A549 treated with DMSO at 1 μM for 4 hours (cell line): ENCODE measurements around the gene CHMP4B. TPM values are rescaled to one million over a fixed set of nuclear protein-coding genes. Genes with fewer than 3 reads are reported as not detected.

Source experiments
- total RNA-seq: library from RNA; stranded (reverse); fragments of 200-300 nt; extraction: Qiagen RNA extraction; gene quantifications from 5 replicates; pipeline ENCODE4 v1.2.3, GENCODE V29; 2022; ENCODE audit warnings: low read depth

The CHMP4B gene, protein sequence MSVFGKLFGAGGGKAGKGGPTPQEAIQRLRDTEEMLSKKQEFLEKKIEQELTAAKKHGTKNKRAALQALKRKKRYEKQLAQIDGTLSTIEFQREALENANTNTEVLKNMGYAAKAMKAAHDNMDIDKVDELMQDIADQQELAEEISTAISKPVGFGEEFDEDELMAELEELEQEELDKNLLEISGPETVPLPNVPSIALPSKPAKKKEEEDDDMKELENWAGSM
- total RNA-seq = 168 to 185 TPM (median 179 TPM) in 5 replicates

DNA sequence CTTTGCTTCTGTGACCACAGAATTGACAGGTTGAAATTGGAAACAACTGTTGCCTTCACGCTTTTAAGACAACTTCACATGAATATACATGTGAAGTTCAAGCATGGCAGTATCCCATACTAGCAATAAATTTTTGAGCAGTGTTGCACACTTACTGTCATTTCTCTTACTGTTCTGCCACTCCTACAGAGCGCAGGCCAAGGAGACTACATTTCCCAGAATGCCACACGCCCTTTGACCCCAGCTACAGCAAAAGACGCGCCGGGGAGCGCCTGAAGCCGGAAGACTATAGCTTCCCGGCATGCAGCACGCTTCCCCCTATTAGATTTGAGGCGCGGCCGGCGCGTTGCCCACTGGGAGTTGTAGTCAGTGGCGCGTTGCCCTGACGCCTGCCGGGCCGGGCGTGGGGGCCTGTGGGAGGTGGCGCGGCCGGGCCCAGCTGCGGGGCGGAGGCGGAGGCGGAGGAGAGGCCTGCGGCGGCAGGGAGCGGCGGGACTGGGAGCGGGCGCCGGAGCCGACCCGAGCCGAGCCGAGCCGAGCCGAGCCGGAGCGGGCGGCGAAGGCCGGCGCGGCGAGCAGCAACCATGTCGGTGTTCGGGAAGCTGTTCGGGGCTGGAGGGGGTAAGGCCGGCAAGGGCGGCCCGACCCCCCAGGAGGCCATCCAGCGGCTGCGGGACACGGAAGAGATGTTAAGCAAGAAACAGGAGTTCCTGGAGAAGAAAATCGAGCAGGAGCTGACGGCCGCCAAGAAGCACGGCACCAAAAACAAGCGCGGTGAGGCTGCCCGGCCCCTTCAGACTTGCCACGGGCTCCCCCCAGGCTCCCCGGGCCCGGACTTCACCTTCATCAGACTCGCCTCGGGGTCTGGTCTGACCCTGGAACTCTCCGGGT is at the start of gene CHMP4B:
CHMP4B (plus strand) TSS at position 464 of the 891 bp plus-strand sequence; CDS start at position 585, 121 bp downstream.

Other genes starting within 250 kb of the CHMP4B start
- 0.05 to 0.15 TPM (median 0.10 TPM) in 3 of 5 replicates, not detected in the others for gene C20orf144, start 149.0 kb upstream of the CHMP4B start, total RNA-seq
- 0.05 TPM in 1 of 5 replicates, not detected in the others for gene ACTL10, start 144.4 kb upstream of the CHMP4B start, total RNA-seq
- 9.9 to 13.4 TPM (median 13.1 TPM) in 5 replicates for gene NECAB3, start 136.9 kb upstream of the CHMP4B start, total RNA-seq
- 28.9 to 32.1 TPM (median 29.9 TPM) in 5 replicates for gene E2F1, start 125.0 kb upstream of the CHMP4B start, total RNA-seq
- 3.8 to 8.1 TPM (median 5.9 TPM) in 5 replicates for gene PXMP4, start 91.0 kb upstream of the CHMP4B start, total RNA-seq
- gene ZNF341, start 79.4 kb upstream of the CHMP4B start, total RNA-seq = 2.5 to 5.1 TPM (median 4.1 TPM) in 5 replicates
- 143 to 161 TPM (median 150 TPM) in 5 replicates for gene RALY, start 182.6 kb downstream of the CHMP4B start, total RNA-seq